Measurements from ENCODE around the gene MYT1.

DNA sequence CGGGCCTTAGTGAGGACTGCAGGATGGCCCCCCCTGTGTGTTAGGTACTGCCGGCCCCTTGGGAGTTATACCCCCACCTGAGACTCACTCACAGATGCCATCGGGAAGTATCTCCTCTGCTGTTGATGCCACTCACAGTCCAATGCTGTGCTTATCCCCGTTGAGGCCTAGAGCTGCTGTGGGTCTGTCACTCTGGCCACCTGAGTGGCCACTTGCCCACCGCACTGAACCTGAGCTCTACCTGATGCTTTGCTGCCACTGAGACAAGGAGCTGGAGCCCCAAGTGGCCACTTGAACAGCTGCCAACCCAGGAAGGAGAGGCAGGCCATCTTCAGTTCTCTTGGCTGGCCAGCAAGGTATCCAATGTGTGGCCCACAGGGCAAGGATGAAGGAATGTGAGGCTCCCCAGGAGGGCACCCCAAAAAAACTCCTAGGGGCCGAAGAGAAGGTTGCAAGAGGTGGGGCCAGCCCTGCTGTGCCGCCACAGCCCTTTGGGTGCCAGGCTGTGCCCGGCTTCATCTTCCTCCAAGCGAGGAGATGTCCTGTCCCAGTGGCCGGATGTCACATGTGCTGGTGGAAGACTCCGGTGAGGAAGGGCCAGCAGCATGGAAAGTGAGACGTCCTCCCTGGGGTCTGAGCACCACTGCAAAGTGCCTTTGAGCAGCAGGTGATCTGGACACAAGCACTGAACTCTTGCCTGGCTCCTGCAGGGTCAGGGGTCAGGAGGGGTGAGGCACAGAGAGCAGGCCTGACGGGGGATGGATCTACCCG is 61.8 kb downstream of the MYT1 start:
- TF ChIP-seq MAFK (IDR thresholded peaks at IDR 0.05; ENCODE audit: low read depth, low read length), result no peak
- no peak for TF ChIP-seq SIRT6 (IDR thresholded peaks at IDR 0.05; ENCODE audit: low read length)
- TF ChIP-seq, protein P1, sequence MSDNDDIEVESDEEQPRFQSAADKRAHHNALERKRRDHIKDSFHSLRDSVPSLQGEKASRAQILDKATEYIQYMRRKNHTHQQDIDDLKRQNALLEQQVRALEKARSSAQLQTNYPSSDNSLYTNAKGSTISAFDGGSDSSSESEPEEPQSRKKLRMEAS (IDR thresholded peaks at IDR 0.05), result no peak

All from H1 (cell line).